Stomach (tissue), 9 donors: ENCODE data around the gene FNDC3B. TPM values are rescaled to one million over a fixed set of nuclear protein-coding genes. Genes with fewer than 3 reads are reported as not detected.

Experiments
- DNase-seq, 2 donors: peaks; one replicate each; pipeline versions ENCODE4 v3.0.0 to v3.0.0-alpha.2; 2013 to 2019
- H3K27ac ChIP-seq, 5 donors: fragments of 200-600 bp in 4 of 5; sonication (generic) in 4 of 5; one replicate each; pipeline ENCODE4 v1.5.1; 2013 to 2019; ENCODE audit warnings: mild to moderate bottlenecking in 1 of 5, moderate library complexity in 1 of 5
- H3K27me3 ChIP-seq, 3 donors: fragments of 200-600 bp; sonication (generic); one replicate each; pipeline ENCODE4 v1.5.1; 2017 to 2019; ENCODE audit warnings: mixed run types in 1 of 3
- H3K36me3 ChIP-seq, 4 donors: fragments of 200-600 bp; sonication (generic); 1 replicate in 3 of 4; 2 replicates in 1 of 4; pipeline ENCODE4 v1.5.1; 2016 to 2019
- H3K4me1 ChIP-seq, 4 donors: fragments of 200-600 bp; sonication (generic); one replicate each; pipeline ENCODE4 v1.5.1; 2016 to 2019
- H3K4me3 ChIP-seq, 4 donors: fragments of 200-600 bp; sonication (generic) in 3 of 4; one replicate each; pipeline ENCODE4 v1.5.1; 2016 to 2019; ENCODE audit warnings: mild to moderate bottlenecking in 1 of 4
- H3K9me3 ChIP-seq, 4 donors: fragments of 200-600 bp; sonication (generic); one replicate each; pipeline ENCODE4 v1.5.1; 2016 to 2019
- CTCF ChIP-seq, 7 experiments: fragments of 450-650 bp in 4 of 7; fragments of 200-600 bp in 3 of 7; sonication (generic) in 3 of 7; IDR thresholded peaks; one replicate each; pipeline ENCODE4 v1.5.1; 2016 to 2019; ENCODE audit warnings: antibody characterized with exemption in 7 of 7, control low read depth in 2 of 7, mild to moderate bottlenecking in 1 of 7
- EP300 ChIP-seq: sonication (generic); formaldehyde crosslinking; IDR thresholded peaks from one replicate; pipeline ENCODE4 v1.6.1; 2017; ENCODE audit warnings: antibody characterized with exemption
- POLR2A ChIP-seq, 4 donors: fragments of 450-650 bp; IDR thresholded peaks; one replicate each; pipeline ENCODE4 v1.6.1; 2016; ENCODE audit warnings: antibody characterized with exemption in 4 of 4, control low read depth in 2 of 4, mild to moderate bottlenecking in 1 of 4, moderate library complexity in 1 of 4
- POLR2AphosphoS5 ChIP-seq, 3 donors: sonication (generic); formaldehyde crosslinking; IDR thresholded peaks; one replicate each; pipeline ENCODE4 v1.6.1; 2016; ENCODE audit warnings: antibody characterized with exemption in 3 of 3
- WGBS, 5 donors: extraction: QIAGEN DNeasy Blood & Tissue Kit in 3 of 5; methylation state at CpG; one replicate each; pipeline versions ENCODE4 v1.1.5 to v1.1.7; 2013 to 2018; 5-methylcytosine and 5-hydroxymethylcytosine counted together
- intact Hi-C: fragments of 100-400 bp; cut with DNase I; formaldehyde crosslinking; loops from one replicate; pipeline ENCODE4 v1.15.1; 2023; ENCODE audit warnings: low total_unique reads
- polyA plus RNA-seq, 3 donors: library from polyadenylated mRNA; stranded (reverse); fragments of 200-250 nt; gene quantifications; one replicate each; pipeline ENCODE4 v1.2.3, GENCODE V29; 2013
- total RNA-seq, 5 donors: library from RNA; depleted of rRNA; stranded (reverse); fragments of >200 nt; gene quantifications; one replicate each; pipeline versions ENCODE4 v1.1.0 to v1.2.3, GENCODE V29; 2014 to 2016
- donor health status: healthy with polysubstance abuse.
- donor health status: Bipolar disorder and iron deficiency.
- donor health status: healthy.

Gene FNDC3B
- total and polyA plus RNA-seq, 8 donors, result 6.0 to 229 (median 53.7) TPM

- Histone ChIP-seq H3K9me3 (no peaks in the 10 kb centered on the region), H3K4me1 (peaks cover 23 to 55% (median 37%) of the 10 kb centered on the region in 4 donors), H3K4me3 (no peak overlapping the region), H3K27ac (no peak overlapping the region), H3K36me3 (no peaks in the 10 kb centered on the region), H3K27me3 (no peaks in the 10 kb centered on the region)
- no peak for DNase-seq
- TF ChIP-seq POLR2AphosphoS5 (IDR thresholded peaks at IDR 0.05) (no peak), EP300 (no peak), CTCF (IDR thresholded peaks at IDR 0.05) (no peak), POLR2A (IDR thresholded peaks at IDR 0.05) (no peak)
- WGBS, 5 donors, result 93 to 95% (median 94%) methylated on average over 3 of the region's 3 CpGs
- intact Hi-C loops, result no loop called here
These were observed 159.1 kb downstream of the FNDC3B start for GRCh38 chr3:172198428-172198827.

GRCh38 chr3:172199850-172200369, 160.5 kb downstream of the FNDC3B start:
- no peak overlapping the region for H3K4me3 ChIP-seq
- H3K36me3 ChIP-seq, result no peaks in the 10 kb centered on the region
- intact Hi-C loops, result no loop called here
- H3K27ac ChIP-seq, result no peak overlapping the region
- no peak for TF ChIP-seq CTCF (IDR thresholded peaks at IDR 0.05)
- no peak for TF ChIP-seq POLR2AphosphoS5 (IDR thresholded peaks at IDR 0.05)
- TF ChIP-seq EP300, result no peak
- TF ChIP-seq POLR2A (IDR thresholded peaks at IDR 0.05), result no peak
- no peaks in the 10 kb centered on the region for H3K27me3 ChIP-seq
- 72 to 86% (median 78%) methylated on average over 7 of the region's 7 CpGs for WGBS, 5 donors
- H3K4me1 ChIP-seq, result peaks cover 35 to 60% (median 48%) of the 10 kb centered on the region in 4 donors
- no peaks in the 10 kb centered on the region for H3K9me3 ChIP-seq
- DNase-seq, result no peak

- TF ChIP-seq POLR2A (IDR thresholded peaks at IDR 0.05) (no peak), CTCF (IDR thresholded peaks at IDR 0.05) (no peak), POLR2AphosphoS5 (IDR thresholded peaks at IDR 0.05) (peak in 1 of 3 donors; percentile 16)
- 36 to 52% (median 41%) methylated on average over 11 of the region's 11 CpGs for WGBS, 5 donors
- DNase-seq, result peak; percentile 73 to 85
- intact Hi-C loops, result no loop called here
- Histone ChIP-seq H3K36me3 (no peaks in the 10 kb centered on the region), H3K4me3 (no peak overlapping the region), H3K9me3 (no peaks in the 10 kb centered on the region), H3K27me3 (no peaks in the 10 kb centered on the region), H3K27ac (peak overlapping the region; percentile 71 to 80 (median 79)), H3K4me1 (peaks cover 35 to 61% (median 46%) of the 10 kb centered on the region in 4 donors)
These were observed 161.9 kb downstream of the FNDC3B start for GRCh38 chr3:172201136-172201869.

- peak in 1 of 2 donors; percentile 84 for DNase-seq
- no peak for TF ChIP-seq POLR2A (IDR thresholded peaks at IDR 0.05)
- TF ChIP-seq POLR2AphosphoS5 (IDR thresholded peaks at IDR 0.05), result peak in 1 of 3 donors; percentile 45
- 10 to 36% (median 17%) methylated on average over 3 of the region's 3 CpGs for WGBS, 5 donors
- H3K9me3 ChIP-seq, result no peaks in the 10 kb centered on the region
- intact Hi-C loops, result no loop called here
- no peaks in the 10 kb centered on the region for H3K36me3 ChIP-seq
- no peak overlapping the region for H3K4me3 ChIP-seq
- H3K27ac ChIP-seq, result peak overlapping the region in 4 of 5 donors; percentile 71 to 80 (median 77)
- H3K27me3 ChIP-seq, result no peaks in the 10 kb centered on the region
- H3K4me1 ChIP-seq, result peaks cover 35 to 61% (median 46%) of the 10 kb centered on the region in 4 donors
These were observed 162.5 kb downstream of the FNDC3B start for GRCh38 chr3:172201870-172202236.

- Histone ChIP-seq H3K27ac (peak overlapping the region in 4 of 5 donors; percentile 71 to 80 (median 77)), H3K36me3 (no peaks in the 10 kb centered on the region), H3K27me3 (no peaks in the 10 kb centered on the region), H3K4me3 (no peak overlapping the region), H3K4me1 (peaks cover 35 to 61% (median 46%) of the 10 kb centered on the region in 4 donors), H3K9me3 (no peaks in the 10 kb centered on the region)
- no peak for TF ChIP-seq POLR2AphosphoS5 (IDR thresholded peaks at IDR 0.05)
- TF ChIP-seq CTCF (IDR thresholded peaks at IDR 0.05), result no peak
- TF ChIP-seq POLR2A (IDR thresholded peaks at IDR 0.05), result no peak
- TF ChIP-seq EP300, result no peak
- DNase-seq, result no peak
- intact Hi-C loops, result no loop called here
- 70 to 92% (median 76%) methylated on average over 3 of the region's 3 CpGs for WGBS, 5 donors
These were observed 163.4 kb downstream of the FNDC3B start for GRCh38 chr3:172202797-172203196.
